HG03045 (cell line): Measurements from ENCODE around the gene NEDD9.

ENCODE experiments used
- ATAC-seq: cut with Tn5 transposase; IDR thresholded peaks from one replicate; pipeline ENCODE4 v1.9.1; 2021; ENCODE audit warnings: mild to moderate bottlenecking, moderate library complexity; ENCODE audit not compliant: unreplicated experiment

The NEDD9 gene

DNA sequence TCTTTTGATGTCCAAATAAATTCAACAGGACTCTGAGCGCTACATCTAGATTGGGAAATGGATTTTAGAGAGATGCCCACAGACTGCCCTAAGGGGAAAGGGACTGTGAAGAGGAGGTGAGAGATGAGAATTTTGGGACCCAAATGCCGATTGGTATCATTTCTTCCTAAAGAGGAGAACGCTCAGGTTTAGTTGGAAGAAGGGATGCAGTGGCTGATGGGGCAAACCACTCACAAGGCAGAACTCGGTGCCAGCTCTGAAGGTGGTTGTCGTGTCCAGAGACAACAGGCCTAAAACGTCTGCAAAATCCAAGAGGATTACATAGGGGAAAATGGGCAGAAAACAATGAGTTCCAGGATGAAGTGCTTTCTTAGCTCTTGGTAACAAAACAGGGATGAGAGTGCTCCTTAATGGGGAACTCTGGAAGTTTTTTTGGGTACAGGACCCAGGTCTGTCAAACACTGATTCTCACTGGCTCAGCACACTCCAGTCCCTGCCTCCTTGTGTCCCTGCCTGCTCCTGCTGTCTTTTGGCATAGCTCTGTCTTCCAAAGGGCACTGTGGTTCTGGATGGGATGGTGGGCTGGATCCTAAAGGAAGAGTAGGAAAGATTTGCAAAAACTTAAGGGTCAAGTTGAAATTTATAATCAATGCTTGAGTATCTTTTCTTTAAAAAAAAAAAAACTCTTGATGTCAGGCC, 29.0 kb downstream of the NEDD9 start:
- ATAC-seq, result no peak

DNA sequence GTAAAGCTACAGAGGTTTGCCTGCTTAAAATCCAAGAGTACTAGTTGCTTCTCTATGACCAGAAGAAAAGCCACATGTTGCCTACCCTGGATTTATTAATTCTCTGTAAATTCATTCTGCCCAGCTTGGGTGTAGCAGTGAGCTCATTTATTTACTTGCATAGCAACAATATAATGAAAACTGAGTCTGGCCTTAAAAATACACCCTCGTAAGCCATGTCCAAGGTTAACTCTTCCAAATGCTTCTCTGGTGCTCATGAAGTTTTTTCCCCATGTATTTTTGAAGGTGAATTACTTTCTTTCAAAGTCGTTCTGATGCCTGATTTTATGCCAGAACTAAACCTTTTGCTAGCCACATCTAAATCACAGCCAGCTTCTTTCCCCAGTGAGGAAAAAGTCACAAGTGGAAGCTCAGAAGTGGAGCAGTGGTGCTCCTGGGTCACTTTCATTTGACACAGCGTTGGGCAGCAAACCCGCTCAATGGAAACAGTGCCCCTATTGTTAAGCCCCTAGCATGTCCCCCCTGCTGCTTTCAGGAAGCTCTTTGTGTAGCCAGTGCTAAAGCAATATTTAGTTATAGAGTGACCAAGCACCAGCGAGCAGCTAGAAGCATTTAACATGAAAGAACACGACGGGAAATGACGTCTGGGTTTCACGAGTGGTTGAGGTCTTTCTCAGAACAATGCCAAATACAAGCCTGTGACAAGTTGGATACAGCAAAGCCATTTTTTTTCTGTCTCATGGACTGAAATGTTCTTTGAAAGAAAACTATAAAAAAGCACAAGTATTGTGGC, 29.8 kb downstream of the NEDD9 start:
- ATAC-seq, result no peak

DNA sequence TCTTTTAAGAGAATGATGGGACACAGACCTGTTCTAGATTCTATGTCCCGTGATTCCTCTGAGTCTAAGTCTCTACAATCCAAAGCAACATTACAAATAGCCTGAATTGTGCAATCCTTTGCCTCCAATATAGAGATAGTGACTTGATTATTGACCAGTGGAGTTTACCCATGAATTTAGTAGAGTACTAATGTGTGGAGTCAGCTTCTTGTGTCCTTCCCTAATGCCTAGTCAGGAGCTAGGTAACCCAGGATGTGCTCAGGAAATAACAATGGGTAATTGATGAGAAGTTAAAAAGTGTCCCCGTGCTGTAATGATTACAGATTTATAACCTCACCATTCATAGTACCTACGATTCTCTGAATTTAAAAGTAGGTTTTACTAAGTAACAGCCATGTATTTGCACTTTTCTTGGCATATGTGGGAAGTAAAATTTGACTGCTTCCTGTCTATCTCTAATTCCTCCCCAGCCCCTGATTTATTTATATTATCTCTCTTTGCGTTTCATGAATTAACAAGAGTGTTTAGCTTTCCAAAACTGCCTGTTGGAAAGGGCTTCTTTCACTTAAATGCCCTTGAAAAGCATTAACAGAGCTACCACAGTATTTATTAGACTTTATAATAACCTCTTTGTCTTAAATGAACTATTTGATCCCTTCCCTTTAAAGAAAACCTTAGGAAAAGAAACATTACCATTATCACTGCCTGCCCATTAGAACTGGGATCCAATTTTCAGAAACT, 30.5 kb downstream of the NEDD9 start:
- no peak for ATAC-seq

- ATAC-seq, result no peak
Measured at GRCh38 chr6:11201015-11201414, 31.5 kb downstream of the NEDD9 start.

GRCh38 chr6:11200356-11200755, 32.1 kb downstream of the NEDD9 start:
- no peak for ATAC-seq

DNA sequence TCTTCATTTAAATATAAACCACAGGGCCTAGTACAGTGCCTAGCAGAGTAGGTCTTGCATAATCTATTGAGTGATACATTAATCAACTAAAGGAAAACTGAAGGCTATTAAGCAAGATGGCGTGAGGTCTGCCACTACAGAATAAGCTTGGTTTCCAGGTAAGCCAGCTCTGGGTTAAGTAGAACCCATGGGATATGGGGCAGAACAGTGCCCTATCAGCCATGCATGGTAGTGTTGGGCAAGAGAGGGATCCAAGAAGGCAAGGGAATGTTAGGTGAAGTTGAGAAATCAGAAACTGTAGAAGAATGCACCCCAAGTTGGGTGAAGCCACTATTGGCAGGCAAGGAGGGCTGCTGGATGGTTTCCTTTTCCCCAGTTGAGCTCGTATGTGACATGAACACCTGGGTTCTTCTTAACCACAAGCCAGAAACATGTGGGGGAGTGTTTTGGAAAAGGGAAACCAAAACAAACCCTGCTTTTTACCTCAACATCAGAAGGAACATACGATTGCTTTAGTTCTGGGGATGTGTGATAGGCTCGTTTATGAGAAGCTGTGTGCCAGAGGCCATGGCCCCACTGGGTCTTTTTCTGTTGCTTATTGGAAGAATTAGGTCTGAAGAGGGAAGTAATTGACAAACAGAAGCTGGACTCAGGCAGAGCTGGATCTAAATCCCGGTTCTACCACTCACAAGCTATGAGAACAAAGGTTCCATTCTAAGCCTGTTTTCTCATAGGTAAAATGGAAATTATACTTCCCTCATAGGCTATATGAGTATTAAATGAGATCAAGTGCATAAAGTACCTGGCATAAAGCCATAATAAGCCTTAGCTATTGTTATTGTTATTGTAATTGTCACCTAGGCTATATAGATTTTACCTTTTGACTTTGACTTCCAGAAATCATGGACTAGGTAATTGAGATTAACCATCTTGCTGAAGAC, 33.5 kb downstream of the NEDD9 start:
- no peak for ATAC-seq

DNA sequence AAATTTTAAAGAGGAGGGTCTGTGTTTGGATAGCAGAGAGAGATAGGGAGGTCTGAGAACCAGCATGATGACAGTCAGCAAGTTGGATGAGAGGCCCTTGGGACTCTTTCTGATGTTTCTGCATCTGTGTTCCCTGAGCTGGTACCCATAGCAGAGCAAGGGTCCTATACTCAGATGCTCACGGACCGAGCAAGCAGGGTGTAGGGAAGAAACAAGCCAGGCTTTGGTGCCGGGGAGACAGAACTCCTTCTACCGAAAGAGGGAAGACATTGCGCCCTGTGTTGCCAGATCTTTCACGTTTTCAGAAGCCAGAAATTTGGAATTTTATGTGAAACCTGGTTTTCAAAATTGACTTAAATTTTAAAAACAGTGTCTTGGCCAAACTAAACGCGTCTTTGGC, 34.6 kb downstream of the NEDD9 start:
- no peak for ATAC-seq

DNA sequence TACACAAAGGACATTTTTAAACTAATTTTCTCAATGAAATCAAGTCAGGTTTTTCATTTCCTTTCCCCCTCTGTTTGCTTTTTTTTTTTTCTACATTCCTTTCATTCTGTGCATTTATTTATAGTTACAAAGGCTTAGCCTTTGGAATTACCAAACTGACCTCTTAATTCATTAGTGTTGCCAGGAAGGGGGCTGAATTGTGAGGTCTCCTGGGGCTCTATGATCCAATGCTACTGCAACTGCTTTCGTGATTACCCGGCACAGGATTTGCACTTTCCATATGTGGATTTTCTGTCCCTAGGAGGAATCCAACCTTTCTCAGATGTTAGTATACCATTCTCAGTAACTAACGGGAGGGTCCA, 35.3 kb downstream of the NEDD9 start:
- ATAC-seq, result no peak

DNA sequence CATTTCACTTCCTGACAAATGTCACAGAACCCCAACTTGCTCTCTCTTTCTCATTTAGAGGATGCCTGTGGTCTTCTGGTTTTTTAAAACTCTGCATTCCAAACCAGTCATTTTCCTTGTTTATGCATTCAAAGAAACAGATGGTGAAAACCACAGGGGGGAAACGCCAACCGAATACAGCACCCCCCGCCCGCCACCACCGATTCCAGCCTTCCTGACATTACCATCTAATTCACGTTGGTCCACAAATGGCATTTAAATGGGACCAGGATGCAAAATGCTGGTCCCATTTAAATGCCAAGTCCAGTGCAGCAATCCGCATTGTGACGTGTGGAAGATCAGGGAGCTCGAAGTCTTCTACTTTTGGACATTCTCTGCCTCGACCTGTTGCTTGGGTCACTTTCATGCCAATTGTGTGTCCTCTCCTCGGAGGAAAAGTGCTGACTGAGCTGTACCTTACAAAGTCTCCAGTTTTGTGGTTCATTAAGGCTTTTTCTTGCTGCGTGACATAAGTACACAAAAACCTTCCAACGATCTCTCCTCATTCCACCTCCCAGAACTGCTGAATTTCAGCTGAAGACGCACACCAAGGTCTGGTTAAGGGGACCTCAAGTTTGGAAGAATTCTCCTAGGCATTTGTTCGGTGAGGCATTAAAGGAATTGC, 35.8 kb downstream of the NEDD9 start:
- no peak for ATAC-seq

GRCh38 chr6:11194356-11195218, 37.9 kb downstream of the NEDD9 start:
- ATAC-seq, result no peak

DNA sequence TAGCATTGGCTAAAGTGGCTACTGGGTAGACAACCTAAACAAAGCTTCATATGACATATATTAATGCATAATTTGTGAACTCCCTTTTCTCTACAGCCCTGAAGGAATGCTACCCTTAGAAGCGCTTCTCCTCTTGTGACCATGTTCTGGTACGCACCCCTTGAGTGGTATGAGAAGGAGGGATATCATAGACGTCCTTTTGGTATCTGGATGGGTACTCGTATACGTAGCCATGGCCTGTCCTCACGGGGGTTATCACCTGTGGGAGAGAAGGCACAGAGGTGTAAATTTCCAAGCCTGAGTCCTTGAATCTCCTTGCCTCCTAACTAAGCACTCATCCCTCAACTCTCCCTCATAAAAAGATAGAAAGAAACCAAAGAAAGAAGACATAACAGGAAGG, 39.0 kb downstream of the NEDD9 start:
- ATAC-seq, result no peak

DNA sequence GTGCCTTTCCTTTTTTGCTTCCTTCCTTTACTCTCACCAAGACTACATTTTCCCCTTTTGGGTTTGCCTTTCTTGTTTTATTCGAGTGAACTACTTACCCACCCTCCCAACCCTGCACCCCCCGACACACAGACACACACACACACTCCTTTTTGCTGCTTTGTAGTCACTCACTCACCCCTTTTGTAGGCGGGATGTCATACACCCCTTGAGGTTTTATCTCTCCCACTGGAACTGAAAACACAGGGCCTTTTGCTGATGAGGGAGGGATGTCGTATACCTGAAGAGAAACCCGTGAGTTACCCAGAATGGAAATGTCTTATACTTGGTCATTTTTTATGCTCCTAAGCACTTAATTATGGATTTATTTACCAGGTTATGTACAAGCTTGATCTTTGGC, 40.3 kb downstream of the NEDD9 start:
- no peak for ATAC-seq

DNA sequence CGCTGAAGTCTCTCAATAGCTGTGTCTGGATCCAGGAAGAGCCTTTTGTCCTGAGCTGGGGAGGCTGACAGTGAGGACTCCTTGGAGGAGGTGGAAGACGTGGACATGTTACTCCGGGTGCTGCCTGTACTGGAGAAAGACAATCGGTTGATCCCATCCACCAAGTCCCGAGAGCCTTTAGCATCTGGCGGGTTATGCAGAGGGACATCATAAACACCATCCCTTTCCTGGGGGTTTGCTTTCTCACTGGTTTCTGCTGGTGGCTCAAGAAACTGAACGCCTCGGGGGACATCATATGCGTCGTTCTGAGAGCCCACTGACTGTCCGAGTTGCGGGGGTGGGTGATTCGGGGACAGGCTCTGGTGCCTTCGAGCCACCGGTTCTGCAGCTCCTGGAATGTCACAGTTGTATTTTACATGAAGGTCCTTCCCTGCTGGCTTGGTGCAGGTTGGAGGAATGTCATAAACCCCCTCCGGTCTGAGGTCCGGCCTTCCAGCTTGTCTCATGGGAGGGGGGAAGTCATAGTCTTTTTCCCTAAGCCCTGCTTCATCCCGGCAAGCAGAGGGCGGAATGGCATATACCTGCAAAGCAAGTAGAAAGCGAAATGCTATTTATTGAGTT, 41.7 kb downstream of the NEDD9 start:
- no peak for ATAC-seq

- ATAC-seq, result no peak
Measured at GRCh38 chr6:11189865-11190624, 42.4 kb downstream of the NEDD9 start.

DNA sequence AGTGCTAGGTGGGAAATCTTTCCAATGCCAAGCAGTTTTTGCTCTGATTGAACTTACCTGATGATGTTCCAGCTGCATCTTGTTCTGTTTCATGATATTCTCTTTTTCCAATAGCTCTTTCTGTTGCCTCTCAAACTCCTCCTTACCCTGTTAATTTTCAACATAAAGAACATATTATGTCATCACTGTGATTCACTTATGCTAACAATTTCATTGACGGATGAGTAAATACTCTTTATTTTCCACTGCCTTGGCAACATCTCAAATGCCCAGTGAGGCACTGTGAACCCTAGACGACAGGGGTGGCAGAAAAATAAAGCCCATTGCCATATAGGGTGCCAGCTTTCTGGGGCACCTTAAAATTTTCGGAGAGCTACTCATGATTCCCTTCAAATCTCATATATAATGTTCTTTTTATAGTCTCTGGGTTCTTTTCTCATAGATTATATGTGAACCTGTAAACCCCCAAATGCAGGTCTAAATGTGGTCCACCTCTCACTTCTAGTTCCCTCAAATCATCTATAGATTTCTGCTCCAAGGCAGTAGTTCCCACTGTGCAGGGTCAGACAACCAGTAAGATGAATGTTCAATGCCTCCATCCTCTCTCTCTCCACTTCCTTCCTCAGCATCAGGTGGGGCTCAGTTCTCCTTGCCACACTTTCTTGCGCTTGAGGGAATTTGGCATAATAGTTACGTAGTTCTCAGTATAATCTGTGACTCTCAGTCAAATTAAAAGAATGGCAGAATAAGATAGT, 44.1 kb downstream of the NEDD9 start:
- no peak for ATAC-seq

DNA sequence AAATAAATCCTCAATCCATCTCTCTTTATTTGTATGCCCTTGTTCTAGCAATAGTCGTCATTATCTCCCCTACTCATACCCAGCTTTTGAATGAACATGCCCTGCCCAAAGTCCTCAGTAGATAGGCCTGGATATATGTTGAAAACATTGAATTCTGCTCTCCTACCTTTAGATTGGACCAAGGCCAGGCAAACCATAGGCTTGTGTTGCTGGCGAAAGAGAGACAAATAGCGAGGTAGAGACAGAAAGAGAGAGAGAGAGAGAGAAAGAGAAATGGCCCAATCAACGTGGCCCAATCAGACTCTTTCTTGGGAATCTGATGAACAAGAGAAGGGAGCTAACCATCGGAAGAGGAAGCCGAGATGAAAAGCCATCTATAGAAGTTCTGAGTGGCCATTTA, 45.2 kb downstream of the NEDD9 start:
- ATAC-seq, result no peak

GRCh38 chr6:11185204-11185842, 47.1 kb downstream of the NEDD9 start:
- ATAC-seq, result no peak
